Stromal cell of bone marrow (primary cell): Measurements from ENCODE around the gene LRP1B.
"Not testable (repeated sequence)": the region's sequence is repeated elsewhere in the genome, so short reads cannot be mapped to it uniquely, and the experiment has no call there.

Experiments
- DNase-seq: peaks from one replicate; pipeline ENCODE4 v3.0.0-alpha.2; 2012; ENCODE audit warnings: low read depth

LRP1B gene

GRCh38 chr2:140440815-140441214 is 1690.0 kb downstream of the LRP1B start:
- no peak for DNase-seq

- DNase-seq: no peak
These were observed 1693.9 kb downstream of the LRP1B start for GRCh38 chr2:140436936-140437335.

GRCh38 chr2:140427033-140427432 is 1703.8 kb downstream of the LRP1B start:
- not testable (repeated sequence) for DNase-seq

GRCh38 chr2:140424471-140424870 is 1706.3 kb downstream of the LRP1B start:
- no peak for DNase-seq

GRCh38 chr2:140422759-140423158 is 1708.1 kb downstream of the LRP1B start:
- DNase-seq: no peak

- no peak for DNase-seq
These were observed 1713.3 kb downstream of the LRP1B start for GRCh38 chr2:140417504-140417903.

- no peak for DNase-seq
These were observed 1714.2 kb downstream of the LRP1B start for GRCh38 chr2:140416577-140416976.

- DNase-seq: not testable (repeated sequence)
These were observed 1715.8 kb downstream of the LRP1B start for GRCh38 chr2:140415035-140415434.

GRCh38 chr2:140410695-140411094 is 1720.1 kb downstream of the LRP1B start:
- no peak for DNase-seq

GRCh38 chr2:140401056-140401455 is 1729.8 kb downstream of the LRP1B start:
- DNase-seq: no peak

GRCh38 chr2:140392824-140393223 is 1738.0 kb downstream of the LRP1B start:
- DNase-seq: no peak

GRCh38 chr2:140384946-140385345 is 1745.9 kb downstream of the LRP1B start:
- DNase-seq: no peak

GRCh38 chr2:140383781-140384180 is 1747.0 kb downstream of the LRP1B start:
- peak; percentile 46 for DNase-seq

- no peak for DNase-seq
These were observed 1754.1 kb downstream of the LRP1B start for GRCh38 chr2:140376686-140377085.

- DNase-seq: no peak
These were observed 1767.7 kb downstream of the LRP1B start for GRCh38 chr2:140363131-140363530.

- no peak for DNase-seq
These were observed 1768.5 kb downstream of the LRP1B start for GRCh38 chr2:140362361-140362760.

GRCh38 chr2:140359056-140359771 is 1771.6 kb downstream of the LRP1B start:
- no peak for DNase-seq

- no peak for DNase-seq
These were observed 1774.1 kb downstream of the LRP1B start for GRCh38 chr2:140356697-140357096.

- no peak for DNase-seq
These were observed 1775.2 kb downstream of the LRP1B start for GRCh38 chr2:140355511-140356090.

- DNase-seq: no peak
These were observed 1776.3 kb downstream of the LRP1B start for GRCh38 chr2:140354544-140354943.

GRCh38 chr2:140353541-140353940 is 1777.3 kb downstream of the LRP1B start:
- peak; percentile 25 for DNase-seq

GRCh38 chr2:140351692-140352091 is 1779.1 kb downstream of the LRP1B start:
- no peak for DNase-seq

- DNase-seq: no peak
These were observed 1781.1 kb downstream of the LRP1B start for GRCh38 chr2:140349695-140350094.

GRCh38 chr2:140348826-140349225 is 1782.0 kb downstream of the LRP1B start:
- DNase-seq: no peak
